ENCODE results near the gene MCHR1.

The MCHR1 gene

GRCh38 chr22:40727070-40727963 lies 48.0 kb downstream of the MCHR1 start:
- DNase-seq (ENCODE audit: low read depth), result no peak

GRCh38 chr22:40727964-40728615 lies 48.8 kb downstream of the MCHR1 start:
- no peak for DNase-seq (ENCODE audit: low read depth)

GRCh38 chr22:40728731-40729189 lies 49.5 kb downstream of the MCHR1 start:
- DNase-seq (ENCODE audit: low read depth), result no peak

- DNase-seq (ENCODE audit: low read depth), result no peak
Observed at GRCh38 chr22:40729284-40729683, 50.0 kb downstream of the MCHR1 start.

Measured in stimulated activated CD8-positive, alpha-beta memory T cell treated with anti-CD3 and anti-CD28 coated beads, Interleukin-7, amount 100 ng/mL, for 24 hours (primary cell).